Spleen (tissue), 11 donors: ENCODE data around the gene CSTF2. TPM values are rescaled to one million over a fixed set of nuclear protein-coding genes. Genes with fewer than 3 reads are reported as not detected.

Source experiments
- DNase-seq: peaks from one replicate; pipeline ENCODE4 v3.0.0-alpha.2; 2020
- H3K27ac ChIP-seq, 8 donors: fragments of 200-600 bp; sonication (generic) in 7 of 8; 1 replicate in 4 of 8; 2 replicates in 4 of 8; pipeline versions ENCODE4 v1.5.0 to v1.8.0; 2016 to 2021; ENCODE audit warnings: inconsistent platforms in 4 of 8, mild to moderate bottlenecking in 4 of 8, moderate library complexity in 1 of 8
- H3K27me3 ChIP-seq, 7 donors: fragments of 200-600 bp; sonication (generic) in 6 of 7; replicated peaks in 1 of 7; 1 replicate in 4 of 7; 2 replicates in 3 of 7; pipeline versions ENCODE4 v1.5.0 to v1.8.0; 2016 to 2021; ENCODE audit warnings: inconsistent platforms in 3 of 7, mild to moderate bottlenecking in 1 of 7
- H3K36me3 ChIP-seq, 6 donors: fragments of 200-600 bp; sonication (generic) in 5 of 6; 1 replicate in 4 of 6; 2 replicates in 2 of 6; pipeline versions ENCODE4 v1.5.0 to v1.8.0; 2016 to 2021; ENCODE audit warnings: inconsistent platforms in 2 of 6
- H3K4me1 ChIP-seq, 6 donors: fragments of 200-600 bp; sonication (generic) in 5 of 6; 1 replicate in 3 of 6; 2 replicates in 3 of 6; pipeline versions ENCODE4 v1.5.0 to v1.8.0; 2016 to 2021; ENCODE audit warnings: inconsistent platforms in 3 of 6
- H3K4me3 ChIP-seq, 8 donors: fragments of 200-600 bp; sonication (generic) in 7 of 8; 1 replicate in 4 of 8; 2 replicates in 4 of 8; pipeline versions ENCODE4 v1.5.0 to v1.8.0; 2016 to 2021; ENCODE audit warnings: inconsistent platforms in 4 of 8, mild to moderate bottlenecking in 4 of 8, moderate library complexity in 2 of 8
- H3K9me3 ChIP-seq, 8 donors: fragments of 200-600 bp; sonication (generic) in 7 of 8; 1 replicate in 4 of 8; 2 replicates in 4 of 8; pipeline versions ENCODE4 v1.5.0 to v1.8.0; 2016 to 2021; ENCODE audit warnings: inconsistent platforms in 4 of 8
- CTCF ChIP-seq, 11 experiments: fragments of 200-600 bp in 7 of 11; fragments of 450-650 bp in 4 of 11; sonication (generic) in 4 of 11; IDR thresholded peaks in 8 of 11; conservative IDR thresholded peaks in 3 of 11; 1 replicate in 7 of 11; 2 replicates in 4 of 11; pipeline versions ENCODE4 v1.4.0 to v1.8.0; 2016 to 2021; ENCODE audit warnings: antibody characterized with exemption in 11 of 11, inconsistent platforms in 4 of 11, mild to moderate bottlenecking in 1 of 11
- POLR2A ChIP-seq, 3 donors: fragments of 450-650 bp; IDR thresholded peaks; one replicate each; pipeline ENCODE4 v1.5.1; 2017; ENCODE audit warnings: antibody characterized with exemption in 3 of 3, mild to moderate bottlenecking in 1 of 3
- POLR2AphosphoS5 ChIP-seq, 3 donors: sonication (generic); formaldehyde crosslinking; IDR thresholded peaks; one replicate each; pipeline ENCODE4 v1.5.1; 2017; ENCODE audit warnings: antibody characterized with exemption in 3 of 3
- WGBS, 5 donors: extraction: QIAGEN DNeasy Blood & Tissue Kit in 3 of 5; methylation state at CpG; one replicate each; pipeline versions ENCODE4 v1.1.5 to v1.1.7; 2013 to 2018; 5-methylcytosine and 5-hydroxymethylcytosine counted together
- intact Hi-C: fragments of 100-400 bp; cut with DNase I; formaldehyde crosslinking; loops from one replicate; pipeline ENCODE4 v1.15.0; 2023; ENCODE audit warnings: low total_unique reads
- polyA plus RNA-seq, 3 donors: library from polyadenylated mRNA; stranded (reverse); fragments of 200-250 nt; gene quantifications; one replicate each; pipeline ENCODE4 v1.2.1, GENCODE V29; 2013
- total RNA-seq, 7 donors: library from RNA; depleted of rRNA in 3 of 7; stranded (reverse); fragments of >200 nt in 3 of 7; fragmentation: NEBNext Ultra II Directional in 4 of 7; extraction: Animal tissue kit (Norgen Biotek cat#: 25700) in 4 of 7; gene quantifications; one replicate each; pipeline versions ENCODE4 v1.1.0 to v1.2.1, GENCODE V29; 2016 to 2021
- donor health status: healthy with polysubstance abuse.
- donor health status: DM: no; HTN: no; CAD: no; lungs with moderate emphysema.
- donor health status: DM: no; HTN: no; CAD: no.
- donor health status: Bipolar disorder and iron deficiency.
- donor health status: healthy.
- donor health status: DM: no; HTN: no; CAD: no.
- donor health status: DM: yes; HTN: yes; CAD: no.

CSTF2 gene
- total and polyA plus RNA-seq, 10 donors: 4.2 to 16.2 (median 12.0) TPM

GRCh38 chrX:100831219-100831946 lies 11.2 kb downstream of the CSTF2 start:
- H3K27me3 ChIP-seq: no peaks in the 10 kb centered on the region
- no peak overlapping the region for H3K4me3 ChIP-seq
- no peaks in the 10 kb centered on the region for H3K9me3 ChIP-seq
- 84 to 95% (median 90%) methylated on average over 8 to 9 of the region's 9 CpGs for WGBS, 5 donors
- intact Hi-C loops: no loop called here
- no peak overlapping the region for H3K27ac ChIP-seq
- H3K36me3 ChIP-seq: peaks cover 0 to 96% (median 46%) of the 10 kb centered on the region in 6 donors
- TF ChIP-seq CTCF (IDR thresholded peaks at IDR 0.05 in 8 of 11, conservative IDR thresholded peaks at IDR 0.05 in 3 of 11) (no peak), POLR2A (IDR thresholded peaks at IDR 0.05) (no peak), POLR2AphosphoS5 (IDR thresholded peaks at IDR 0.05) (no peak)
- H3K4me1 ChIP-seq: no peaks in the 10 kb centered on the region
- no peak for DNase-seq

GRCh38 chrX:100850317-100850716 lies 30.1 kb downstream of the CSTF2 start:
- Histone ChIP-seq H3K36me3 (no peaks in the 10 kb centered on the region), H3K27ac (no peak overlapping the region), H3K4me1 (no peaks in the 10 kb centered on the region), H3K27me3 (no peaks in the 10 kb centered on the region), H3K4me3 (no peak overlapping the region), H3K9me3 (no peaks in the 10 kb centered on the region)
- WGBS, 5 donors: 60 to 98% (median 78%) methylated on average over 4 of the region's 4 CpGs
- TF ChIP-seq POLR2A (IDR thresholded peaks at IDR 0.05): no peak
- TF ChIP-seq CTCF (IDR thresholded peaks at IDR 0.05 in 8 of 11, conservative IDR thresholded peaks at IDR 0.05 in 3 of 11): no peak
- no peak for TF ChIP-seq POLR2AphosphoS5 (IDR thresholded peaks at IDR 0.05)
- intact Hi-C loops: no loop called here
- DNase-seq: no peak

GRCh38 chrX:100852810-100853209 lies 32.6 kb downstream of the CSTF2 start:
- Histone ChIP-seq H3K4me1 (no peaks in the 10 kb centered on the region), H3K27me3 (no peaks in the 10 kb centered on the region), H3K27ac (no peak overlapping the region), H3K36me3 (no peaks in the 10 kb centered on the region), H3K4me3 (no peak overlapping the region), H3K9me3 (peaks cover 0 to 8% (median 0%) of the 10 kb centered on the region in 8 donors)
- TF ChIP-seq POLR2AphosphoS5 (IDR thresholded peaks at IDR 0.05) (no peak), CTCF (IDR thresholded peaks at IDR 0.05 in 8 of 11, conservative IDR thresholded peaks at IDR 0.05 in 3 of 11) (no peak), POLR2A (IDR thresholded peaks at IDR 0.05) (no peak)
- intact Hi-C loops: no loop called here
- no peak for DNase-seq
- WGBS, 5 donors: 56 to 80% (median 68%) methylated on average over 2 of the region's 2 CpGs

GRCh38 chrX:100863326-100863864 lies 43.2 kb downstream of the CSTF2 start:
- no peak for DNase-seq
- H3K4me3 ChIP-seq: no peak overlapping the region
- intact Hi-C loops: no loop called here
- H3K4me1 ChIP-seq: no peaks in the 10 kb centered on the region
- H3K27me3 ChIP-seq: peaks cover 0 to 8% (median 0%) of the 10 kb centered on the region in 7 donors
- H3K27ac ChIP-seq: no peak overlapping the region
- 48 to 57% (median 51%) methylated on average over 4 to 6 of the region's 6 CpGs for WGBS, 5 donors
- H3K9me3 ChIP-seq: no peaks in the 10 kb centered on the region
- no peaks in the 10 kb centered on the region for H3K36me3 ChIP-seq
- no peak for TF ChIP-seq CTCF (IDR thresholded peaks at IDR 0.05 in 8 of 11, conservative IDR thresholded peaks at IDR 0.05 in 3 of 11)
- TF ChIP-seq POLR2A (IDR thresholded peaks at IDR 0.05): no peak
- TF ChIP-seq POLR2AphosphoS5 (IDR thresholded peaks at IDR 0.05): no peak
